OCI-LY3 (cell line): ENCODE results near the gene TRIM37.

ENCODE experiments used
- CTCF ChIP-seq: fragments of 200-600, 300-600 bp; sonication (generic); IDR thresholded peaks from 2 replicates; pipeline ENCODE4 v1.5.1; 2014; ENCODE audit warnings: antibody characterized with exemption, low read length, low read depth
- EZH2phosphoT487 ChIP-seq: fragments of 200-600 bp; shearing (Covaris generic); IDR thresholded peaks from 2 replicates; pipeline ENCODE4 v1.6.1; 2018; ENCODE audit warnings: antibody characterized with exemption, mixed run types, low read depth

- TF ChIP-seq CTCF (no peak), EZH2phosphoT487 (no peak)
Observed at GRCh38 chr17:59062509-59062908, 44.2 kb downstream of the TRIM37 start.
